ENCODE data around the gene TSHR. TPM values are rescaled to one million over a fixed set of nuclear protein-coding genes. Genes with fewer than 3 reads are reported as not detected.
A peak's percentile ranks its signal among the peaks of the same experiment; 100 is the strongest.

Gene TSHR
- total RNA-seq, 4 donors from 2014 or later: 0.62 to 0.73 TPM; not detected in 2

- TF ChIP-seq POLR2A (IDR thresholded peaks at IDR 0.05): no peak
- TF ChIP-seq CTCF (IDR thresholded peaks at IDR 0.05): no peak
- no peaks in the 10 kb centered on the region for H3K4me1 ChIP-seq
- intact Hi-C loops (cut with DNase I; ENCODE audit: low total_unique reads): no loop called here
- no peak overlapping the region for H3K27ac ChIP-seq
- no peaks in the 10 kb centered on the region for H3K36me3 ChIP-seq
- no peaks in the 10 kb centered on the region for H3K9me3 ChIP-seq
- no peak for DNase-seq
- H3K4me3 ChIP-seq: no peak overlapping the region
- no peaks in the 10 kb centered on the region for H3K27me3 ChIP-seq
These were observed 27.3 kb downstream of the TSHR start for GRCh38 chr14:80982711-80983110.

GRCh38 chr14:80987235-80988032, 32.0 kb downstream of the TSHR start:
- Histone ChIP-seq H3K4me1 (no peaks in the 10 kb centered on the region), H3K9me3 (no peaks in the 10 kb centered on the region), H3K4me3 (no peak overlapping the region), H3K27ac (no peak overlapping the region), H3K36me3 (no peaks in the 10 kb centered on the region), H3K27me3 (no peaks in the 10 kb centered on the region)
- TF ChIP-seq POLR2A (IDR thresholded peaks at IDR 0.05) (no peak), CTCF (IDR thresholded peaks at IDR 0.05) (peak; percentile 83 to 93 (median 86))
- peak; percentile 55 to 77 for DNase-seq
- intact Hi-C loops (cut with DNase I; ENCODE audit: low total_unique reads): no loop called here

GRCh38 chr14:80988192-80988591, 32.8 kb downstream of the TSHR start:
- no peak for DNase-seq
- H3K4me3 ChIP-seq: no peak overlapping the region
- H3K4me1 ChIP-seq: no peaks in the 10 kb centered on the region
- H3K27me3 ChIP-seq: no peaks in the 10 kb centered on the region
- no peak overlapping the region for H3K27ac ChIP-seq
- no peaks in the 10 kb centered on the region for H3K36me3 ChIP-seq
- TF ChIP-seq CTCF (IDR thresholded peaks at IDR 0.05) (no peak), POLR2A (IDR thresholded peaks at IDR 0.05) (no peak)
- intact Hi-C loops (cut with DNase I; ENCODE audit: low total_unique reads): no loop called here
- no peaks in the 10 kb centered on the region for H3K9me3 ChIP-seq

GRCh38 chr14:80988735-80989429, 33.5 kb downstream of the TSHR start:
- Histone ChIP-seq H3K27ac (no peak overlapping the region), H3K36me3 (no peaks in the 10 kb centered on the region), H3K4me3 (no peak overlapping the region), H3K27me3 (no peaks in the 10 kb centered on the region), H3K4me1 (no peaks in the 10 kb centered on the region), H3K9me3 (no peaks in the 10 kb centered on the region)
- intact Hi-C loops (cut with DNase I; ENCODE audit: low total_unique reads): no loop called here
- TF ChIP-seq POLR2A (IDR thresholded peaks at IDR 0.05) (no peak), CTCF (IDR thresholded peaks at IDR 0.05) (no peak)
- no peak for DNase-seq

GRCh38 chr14:80992580-80992979, 37.2 kb downstream of the TSHR start:
- Histone ChIP-seq H3K4me3 (no peak overlapping the region), H3K27me3 (no peaks in the 10 kb centered on the region), H3K36me3 (no peaks in the 10 kb centered on the region), H3K4me1 (no peaks in the 10 kb centered on the region), H3K9me3 (no peaks in the 10 kb centered on the region), H3K27ac (no peak overlapping the region)
- DNase-seq: no peak
- no peak for TF ChIP-seq POLR2A (IDR thresholded peaks at IDR 0.05)
- no peak for TF ChIP-seq CTCF (IDR thresholded peaks at IDR 0.05)
- intact Hi-C loops (cut with DNase I; ENCODE audit: low total_unique reads): no loop called here
